GM12878 (cell line): ENCODE measurements around the gene HAPLN2. TPM values are rescaled to one million over a fixed set of nuclear protein-coding genes. Genes with fewer than 3 reads are reported as not detected.

Source experiments
- ATAC-seq: fragments of 200-7000 bp; cut with Tn5 transposase; 3 replicates; pipeline ENCODE4 v1.9.1; 2020; ENCODE audit warnings: mild to moderate bottlenecking, moderate library complexity
- BruUV-seq: library from RNA; stranded (reverse); fragments of 400-500 nt; replicated peaks from 2 replicates; lab custom pipeline; 2021; lab: Mats Ljungman, UMichigan
- CTCF ChIA-PET: fragments of 300-600 bp; sonication (Branson Sonifier 250); formaldehyde crosslinking; extraction: SDS; loops from one replicate; lab custom pipeline; 2021; ENCODE audit warnings: inconsistent platforms; lab: Yijun Ruan, JAX
- POLR2A ChIA-PET: fragments of 350-600 bp; formaldehyde crosslinking; extraction: SDS; loops from one replicate; lab custom pipeline; 2021; ENCODE audit warnings: inconsistent platforms; lab: Charles Lee
- RAD21 ChIA-PET: fragments of 300-600 bp; sonication (Branson Sonifier 250); formaldehyde crosslinking; loops from one replicate; lab custom pipeline; 2023; ENCODE audit warnings: antibody characterized with exemption; ENCODE audit not compliant: unreplicated experiment; lab: Charles Lee
- SMC1A ChIA-PET: fragments of 300-600 bp; sonication (Branson Sonifier 250); formaldehyde crosslinking; loops from one replicate; lab custom pipeline; 2023; ENCODE audit not compliant: unreplicated experiment, uncharacterized antibody; lab: Charles Lee
- DNase-seq: peaks from one replicate; pipeline ENCODE4 v3.0.0-alpha.2; 2011; ENCODE audit warnings: low read depth, low spot score
- FAIRE-seq: peaks from 3 replicates; lab custom pipeline; 2011; peaks lifted over from hg19 to GRCh38; lab: Jason Lieb, UNC
- H2AFZ ChIP-seq: 2 replicates; pipeline ENCODE4 v1.6.0; 2011; ENCODE audit warnings: low read depth, low read length, control low read depth; ENCODE audit not compliant: control insufficient read depth
- H3K27ac ChIP-seq: 2 replicates; pipeline ENCODE4 v1.5.1; 2011; ENCODE audit warnings: control low read depth; ENCODE audit not compliant: control insufficient read depth, insufficient read depth
- H3K27me3 ChIP-seq, 2 experiments: replicated peaks in 1 of 2; 2 replicates each; pipeline versions ENCODE4 v1.6.0 to v1.6.1; 2011; ENCODE audit warnings: low read length in 1 of 2; ENCODE audit not compliant: control insufficient read depth in 2 of 2, insufficient read depth in 2 of 2
- H3K36me3 ChIP-seq, 2 experiments: 2 replicates each; pipeline ENCODE4 v1.5.1; 2011; ENCODE audit warnings: low read length in 1 of 2; ENCODE audit not compliant: control insufficient read depth in 2 of 2, insufficient read depth in 2 of 2
- H3K4me1 ChIP-seq: 2 replicates; pipeline ENCODE4 v1.6.1; 2011; ENCODE audit warnings: mild to moderate bottlenecking, low read length, moderate library complexity, mixed read lengths; ENCODE audit not compliant: control insufficient read depth, insufficient read depth
- H3K4me2 ChIP-seq: 2 replicates; pipeline ENCODE4 v1.6.0; 2011; ENCODE audit warnings: control low read depth; ENCODE audit not compliant: control insufficient read depth, insufficient read depth
- H3K4me3 ChIP-seq: fragments of 200-600 bp; sonication (generic); 2 replicates; pipeline ENCODE4 v1.5.1; 2016
- H3K79me2 ChIP-seq: 2 replicates; pipeline ENCODE4 v1.6.0; 2011; ENCODE audit warnings: low read length; ENCODE audit not compliant: control insufficient read depth, insufficient read depth
- H3K9ac ChIP-seq: 2 replicates; pipeline ENCODE4 v1.8.0; 2011; ENCODE audit warnings: low read length, control low read depth, mixed read lengths; ENCODE audit not compliant: control insufficient read depth, insufficient read depth
- H3K9me3 ChIP-seq: replicated peaks from 3 replicates; pipeline ENCODE4 v1.5.1; 2011; ENCODE audit warnings: mild to moderate bottlenecking, low read length; ENCODE audit not compliant: control insufficient read depth, insufficient read depth
- H4K20me1 ChIP-seq: 2 replicates; pipeline ENCODE4 v1.6.0; 2011; ENCODE audit not compliant: control insufficient read depth, insufficient read depth
- EP300 ChIP-seq, 2 experiments: fragments of 150-350 bp in 1 of 2; IDR thresholded peaks; 2 replicates each; pipeline ENCODE4 v1.6.1; 2011 to 2012; ENCODE audit warnings: low read depth in 2 of 2, low read length in 2 of 2, borderline replicate concordance in 1 of 2, improper control_type of control experiment in 1 of 2, inconsistent platforms in 1 of 2; ENCODE audit not compliant: control insufficient read depth in 1 of 2
- FOXK2 ChIP-seq: fragments of 450-650 bp; IDR thresholded peaks from 2 replicates; pipeline ENCODE4 v1.6.1; 2017; ENCODE audit warnings: mild to moderate bottlenecking, moderate library complexity
- MYB ChIP-seq: fragments of 150-350 bp; IDR thresholded peaks from 2 replicates; pipeline ENCODE4 v1.6.1; 2014; ENCODE audit warnings: mild to moderate bottlenecking, low read depth, low read length, borderline replicate concordance
- RBBP5 ChIP-seq: fragments of 200-600 bp; sonication (generic); conservative IDR thresholded peaks from 2 replicates; pipeline ENCODE4 v1.6.1; 2016
- WGBS: methylation state at CpG from one replicate; pipeline ENCODE4 v1.1.6; 2016; ENCODE audit warnings: low lambda C conversion rate; ENCODE audit not compliant: insufficient replicate concordance, insufficient coverage; ENCODE audit errors: missing lambda C conversion rate; 5-methylcytosine and 5-hydroxymethylcytosine counted together
- in situ Hi-C: fragments of 300-500 bp; cut with MboI; formaldehyde crosslinking; loops from 9 replicates; pipeline ENCODE4 v1.14.3; 2018; ENCODE audit warnings: mixed read lengths
- intact Hi-C: fragments of 100-400 bp; cut with micrococcal nuclease; formaldehyde crosslinking; loops from one replicate; pipeline ENCODE4 v1.14.2; 2022; ENCODE audit not compliant: unreplicated experiment
- polyA plus RNA-seq, 11 experiments: library from polyadenylated mRNA; depleted of rRNA in 4 of 11; unstranded in 6 of 11; stranded (reverse) in 5 of 11; fragments of >200 nt; fragmentation: Nextera tagmentation in 4 of 11; fragmentation: Illumina TruSeq in 1 of 11; extraction: Ambion mirVana in 4 of 11; extraction: Trizol in 1 of 11; gene quantifications; 1 replicate in 1 of 11; 2 replicates in 10 of 11; pipeline versions ENCODE4 v1.2.1 to v1.2.3, GENCODE V29; 2011 to 2016; ENCODE audit warnings: inconsistent platforms in 2 of 11, missing spikeins in 2 of 11, low read depth in 1 of 11
- total RNA-seq, 4 experiments: library from RNA; depleted of rRNA in 3 of 4; stranded (reverse); fragments of >200 nt in 3 of 4; fragmentation: Illumina TruSeq in 1 of 4; extraction: Trizol in 1 of 4; gene quantifications; 2 replicates each; pipeline versions ENCODE4 v1.2.1 to v1.2.3, GENCODE V29; 2013 to 2021
- TF ChIP-seq, protein P1 (sequence below): fragments of 450-650 bp; conservative IDR thresholded peaks from 2 replicates; pipeline ENCODE4 v1.6.1; 2017; ENCODE audit warnings: mild to moderate bottlenecking, moderate library complexity

Gene HAPLN2
- total and polyA plus RNA-seq, 10 of the 15 experiments (the other 5 are each of a cell fraction or from before 2014, with no cell fraction given), result 0.15 to 0.24 TPM; not detected in 8

- Histone ChIP-seq H3K4me2 (no peak overlapping the region), H3K79me2 (no peaks in the 10 kb centered on the region), H3K27ac (no peak overlapping the region), H2AFZ (no peak overlapping the region), H3K9ac (no peak overlapping the region), H3K9me3 (no peaks in the 10 kb centered on the region), H3K4me1 (peaks cover 6% of the 10 kb centered on the region), H4K20me1 (no peaks in the 10 kb centered on the region; the same call in 1 of the 2 replicates), H3K4me3 (no peak overlapping the region), H3K27me3 (no peaks in the 10 kb centered on the region), H3K36me3 (no peaks in the 10 kb centered on the region)
- no peak for TF ChIP-seq MYB
- TF ChIP-seq, protein P1, sequence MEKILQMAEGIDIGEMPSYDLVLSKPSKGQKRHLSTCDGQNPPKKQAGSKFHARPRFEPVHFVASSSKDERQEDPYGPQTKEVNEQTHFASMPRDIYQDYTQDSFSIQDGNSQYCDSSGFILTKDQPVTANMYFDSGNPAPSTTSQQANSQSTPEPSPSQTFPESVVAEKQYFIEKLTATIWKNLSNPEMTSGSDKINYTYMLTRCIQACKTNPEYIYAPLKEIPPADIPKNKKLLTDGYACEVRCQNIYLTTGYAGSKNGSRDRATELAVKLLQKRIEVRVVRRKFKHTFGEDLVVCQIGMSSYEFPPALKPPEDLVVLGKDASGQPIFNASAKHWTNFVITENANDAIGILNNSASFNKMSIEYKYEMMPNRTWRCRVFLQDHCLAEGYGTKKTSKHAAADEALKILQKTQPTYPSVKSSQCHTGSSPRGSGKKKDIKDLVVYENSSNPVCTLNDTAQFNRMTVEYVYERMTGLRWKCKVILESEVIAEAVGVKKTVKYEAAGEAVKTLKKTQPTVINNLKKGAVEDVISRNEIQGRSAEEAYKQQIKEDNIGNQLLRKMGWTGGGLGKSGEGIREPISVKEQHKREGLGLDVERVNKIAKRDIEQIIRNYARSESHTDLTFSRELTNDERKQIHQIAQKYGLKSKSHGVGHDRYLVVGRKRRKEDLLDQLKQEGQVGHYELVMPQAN, result no peak
- TF ChIP-seq EP300 (IDR thresholded peaks at IDR 0.05; ENCODE audit: borderline replicate concordance in 1 of 2, control insufficient read depth in 1 of 2, low read depth in 2 of 2, low read length in 2 of 2), result no peak
- TF ChIP-seq FOXK2, result no peak
- no peak for TF ChIP-seq RBBP5
- ChIA-PET POLR2A (interaction anchor here (0.6 to 0.7 kb wide), 2 partner anchors 9 to 70 kb away, joined by 3 to 4 read pairs; no protein-coding TSS in a partner anchor), CTCF (interaction anchor here (0.7 to 2.8 kb wide), 8 partner anchors 10 to 442 kb away, joined by 3 to 17 read pairs (median 4); no protein-coding TSS in a partner anchor), RAD21 (no interaction called here), SMC1A (interaction anchor here (1.9 kb wide), 1 partner anchor 22 kb away, joined by 5 read pairs; no protein-coding TSS in a partner anchor)
- BruUV-seq, result no TSS peak
- no peak for ATAC-seq
- no peak for FAIRE-seq
- in situ Hi-C loops, result no loop called here
- no peak for DNase-seq
- intact Hi-C loops, result no loop called here
- WGBS, result 96% methylated on average over 10 of the region's 10 CpGs
Observed at GRCh38 chr1:156648496-156648895, 29.3 kb downstream of the HAPLN2 start.
